Measurements from ENCODE around the gene CDX2.

CDX2 gene

GRCh38 chr13:27919934-27920676, 49.0 kb downstream of the CDX2 start, which contains the start of gene PDX1:
Gene PDX1, plus strand, starts transcription at chr13:27920000. Its CDS starts 139 bp downstream, at chr13:27920139.
- DNase-seq (ENCODE audit: low read depth, low spot score) = no peak
- no peak within 1 kb of the TSS for H3K27ac ChIP-seq

- no peak for DNase-seq (ENCODE audit: low read depth, low spot score)
- H3K27ac ChIP-seq = no peak overlapping the region
Measured at GRCh38 chr13:27919659-27919933, 49.5 kb downstream of the CDX2 start.

GRCh38 chr13:27918918-27919658, 50.0 kb downstream of the CDX2 start:
- no peak overlapping the region for H3K27ac ChIP-seq
- no peak for DNase-seq (ENCODE audit: low read depth, low spot score)

GRCh38 chr13:27918041-27918917, 50.8 kb downstream of the CDX2 start:
- DNase-seq (ENCODE audit: low read depth, low spot score) = no peak
- no peak overlapping the region for H3K27ac ChIP-seq

GRCh38 chr13:27917121-27917947, 51.8 kb downstream of the CDX2 start:
- no peak overlapping the region for H3K27ac ChIP-seq
- DNase-seq (ENCODE audit: low read depth, low spot score) = no peak

- DNase-seq (ENCODE audit: low read depth, low spot score) = no peak
- H3K27ac ChIP-seq = no peak overlapping the region
Measured at GRCh38 chr13:27915301-27916207, 53.6 kb downstream of the CDX2 start.

- DNase-seq (ENCODE audit: low read depth, low spot score) = no peak
- H3K27ac ChIP-seq = no peak overlapping the region
Measured at GRCh38 chr13:27913160-27913559, 56.0 kb downstream of the CDX2 start.

- no peak overlapping the region for H3K27ac ChIP-seq
- no peak for DNase-seq (ENCODE audit: low read depth, low spot score)
Measured at GRCh38 chr13:27911521-27911920, 57.6 kb downstream of the CDX2 start.
